ENCODE results near the gene VWF. TPM values are rescaled to one million over a fixed set of nuclear protein-coding genes. Genes with fewer than 3 reads are reported as not detected.

The VWF gene
- total RNA-seq, 1 experiment from 2014 or later, result 0.48 TPM

GRCh38 chr12:6037459-6037858 lies 87.0 kb downstream of the VWF start:
- no TSS peak for BruUV-seq (replicated peaks)
- Histone ChIP-seq H3K9me3 (ENCODE audit: insufficient read depth, low read depth) (no peaks in the 10 kb centered on the region), H3K79me2 (ENCODE audit: low read depth) (no peaks in the 10 kb centered on the region), H3K27me3 (ENCODE audit: insufficient read depth, low read depth) (peaks cover 13% of the 10 kb centered on the region; the same call in 1 of the 2 replicates), H3K36me3 (ENCODE audit: low read depth) (no peaks in the 10 kb centered on the region), H3K4me3 (no peak overlapping the region), H3K27ac (no peak overlapping the region), H4K20me1 (ENCODE audit: insufficient read depth) (no peaks in the 10 kb centered on the region), H3F3A (ENCODE audit: insufficient read depth, low read depth) (no peaks in the 10 kb centered on the region), H3K4me1 (replicated peaks; ENCODE audit: insufficient read depth) (no peaks in the 10 kb centered on the region), H3K4me2 (no peak overlapping the region), H3K9me2 (ENCODE audit: insufficient read depth) (no peaks in the 10 kb centered on the region; the same call in 1 of the 2 replicates), H2AFZ (no peak overlapping the region)
- intact Hi-C loops (cut with micrococcal nuclease; ENCODE audit: unreplicated experiment), result no loop called here
- no peak for TF ChIP-seq CTCF (conservative IDR thresholded peaks at IDR 0.05)
- no peak for TF ChIP-seq EZH2 (IDR thresholded peaks at IDR 0.05; ENCODE audit: low read depth)
- DNase-seq, result no peak
- ChIA-PET POLR2A (ENCODE audit: unreplicated experiment) (interaction anchor here (0.5 to 0.6 kb wide), 2 partner anchors 48 to 164 kb away, joined by 3 read pairs; no protein-coding TSS in a partner anchor), CTCF (interaction anchor here (0.6 to 3.2 kb wide), 5 partner anchors 16 to 1015 kb away, joined by 3 to 82 read pairs (median 4); no protein-coding TSS in a partner anchor)

GRCh38 chr12:6036509-6036908 lies 88.0 kb downstream of the VWF start:
- no TSS peak for BruUV-seq (replicated peaks)
- Histone ChIP-seq H4K20me1 (ENCODE audit: insufficient read depth) (no peaks in the 10 kb centered on the region), H3K27me3 (ENCODE audit: insufficient read depth, low read depth) (peaks cover 13% of the 10 kb centered on the region; the same call in 1 of the 2 replicates), H3K79me2 (ENCODE audit: low read depth) (no peaks in the 10 kb centered on the region), H3K9me2 (ENCODE audit: insufficient read depth) (no peaks in the 10 kb centered on the region; the same call in 1 of the 2 replicates), H3F3A (ENCODE audit: insufficient read depth, low read depth) (no peaks in the 10 kb centered on the region), H3K4me2 (no peak overlapping the region), H3K27ac (no peak overlapping the region), H3K9me3 (ENCODE audit: insufficient read depth, low read depth) (no peaks in the 10 kb centered on the region), H3K4me1 (replicated peaks; ENCODE audit: insufficient read depth) (no peaks in the 10 kb centered on the region), H3K4me3 (no peak overlapping the region), H3K36me3 (ENCODE audit: low read depth) (no peaks in the 10 kb centered on the region), H2AFZ (no peak overlapping the region)
- CTCF ChIA-PET, result no interaction called here
- intact Hi-C loops (cut with micrococcal nuclease; ENCODE audit: unreplicated experiment), result no loop called here
- TF ChIP-seq CTCF (conservative IDR thresholded peaks at IDR 0.05), result no peak
- POLR2A ChIA-PET (ENCODE audit: unreplicated experiment), result no interaction called here
- no peak for DNase-seq

- H4K20me1 ChIP-seq (ENCODE audit: insufficient read depth), result no peaks in the 10 kb centered on the region
- no peak overlapping the region for H3K4me2 ChIP-seq
- H3K9me2 ChIP-seq (ENCODE audit: insufficient read depth), result no peaks in the 10 kb centered on the region; the same call in 1 of the 2 replicates
- no TSS peak for BruUV-seq (replicated peaks)
- intact Hi-C loops (cut with micrococcal nuclease; ENCODE audit: unreplicated experiment), result no loop called here
- no peaks in the 10 kb centered on the region for H3K79me2 ChIP-seq (ENCODE audit: low read depth)
- no peak overlapping the region for H3K27ac ChIP-seq
- no peak for DNase-seq
- H3K27me3 ChIP-seq (ENCODE audit: insufficient read depth, low read depth), result peaks cover 21% of the 10 kb centered on the region; the same call in 1 of the 2 replicates
- no peak overlapping the region for H2AFZ ChIP-seq
- no peaks in the 10 kb centered on the region for H3K36me3 ChIP-seq (ENCODE audit: low read depth)
- H3F3A ChIP-seq (ENCODE audit: insufficient read depth, low read depth), result no peaks in the 10 kb centered on the region
- POLR2A ChIA-PET (ENCODE audit: unreplicated experiment), result no interaction called here
- no peaks in the 10 kb centered on the region for H3K4me1 ChIP-seq (replicated peaks; ENCODE audit: insufficient read depth)
- no peak for TF ChIP-seq CTCF (conservative IDR thresholded peaks at IDR 0.05)
- TF ChIP-seq EZH2 (IDR thresholded peaks at IDR 0.05; ENCODE audit: low read depth), result no peak
- no peaks in the 10 kb centered on the region for H3K9me3 ChIP-seq (ENCODE audit: insufficient read depth, low read depth)
- CTCF ChIA-PET, result no interaction called here
- no peak overlapping the region for H3K4me3 ChIP-seq
Measured at GRCh38 chr12:6034596-6034995, 89.9 kb downstream of the VWF start.

All from PC-9 (cell line).